GM19452 (cell line): Measurements from ENCODE around the gene LAMTOR4.
"Not testable (repeated sequence)": the region's sequence is repeated elsewhere in the genome, so short reads cannot be mapped to it uniquely, and the experiment has no call there.

Source experiments
- ATAC-seq: cut with Tn5 transposase; IDR thresholded peaks from one replicate; pipeline ENCODE4 v1.9.1; 2021; ENCODE audit not compliant: unreplicated experiment

LAMTOR4 gene

GRCh38 chr7:100122067-100122466 is 26.7 kb upstream of the LAMTOR4 start:
- no peak for ATAC-seq

DNA sequence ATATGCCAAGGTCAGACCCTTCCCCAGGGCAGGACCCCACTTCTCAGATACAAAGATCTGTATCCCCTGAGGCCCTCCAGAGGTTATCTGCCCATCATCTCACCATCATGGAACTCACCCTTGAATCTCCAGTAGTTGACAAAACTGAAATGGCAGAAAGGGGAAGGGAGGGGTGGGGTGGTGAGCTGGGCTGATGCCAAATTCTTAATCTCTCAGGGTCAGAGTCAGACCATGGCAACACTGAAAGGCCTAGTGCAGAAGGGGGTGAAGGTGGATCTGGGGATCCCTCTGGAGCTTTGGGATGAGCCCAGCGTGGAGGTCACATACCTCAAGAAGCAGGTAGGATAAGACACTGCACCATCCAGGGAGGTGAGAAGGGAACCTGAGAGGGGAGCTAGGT is 26.1 kb upstream of the LAMTOR4 start:
- no peak for ATAC-seq

DNA sequence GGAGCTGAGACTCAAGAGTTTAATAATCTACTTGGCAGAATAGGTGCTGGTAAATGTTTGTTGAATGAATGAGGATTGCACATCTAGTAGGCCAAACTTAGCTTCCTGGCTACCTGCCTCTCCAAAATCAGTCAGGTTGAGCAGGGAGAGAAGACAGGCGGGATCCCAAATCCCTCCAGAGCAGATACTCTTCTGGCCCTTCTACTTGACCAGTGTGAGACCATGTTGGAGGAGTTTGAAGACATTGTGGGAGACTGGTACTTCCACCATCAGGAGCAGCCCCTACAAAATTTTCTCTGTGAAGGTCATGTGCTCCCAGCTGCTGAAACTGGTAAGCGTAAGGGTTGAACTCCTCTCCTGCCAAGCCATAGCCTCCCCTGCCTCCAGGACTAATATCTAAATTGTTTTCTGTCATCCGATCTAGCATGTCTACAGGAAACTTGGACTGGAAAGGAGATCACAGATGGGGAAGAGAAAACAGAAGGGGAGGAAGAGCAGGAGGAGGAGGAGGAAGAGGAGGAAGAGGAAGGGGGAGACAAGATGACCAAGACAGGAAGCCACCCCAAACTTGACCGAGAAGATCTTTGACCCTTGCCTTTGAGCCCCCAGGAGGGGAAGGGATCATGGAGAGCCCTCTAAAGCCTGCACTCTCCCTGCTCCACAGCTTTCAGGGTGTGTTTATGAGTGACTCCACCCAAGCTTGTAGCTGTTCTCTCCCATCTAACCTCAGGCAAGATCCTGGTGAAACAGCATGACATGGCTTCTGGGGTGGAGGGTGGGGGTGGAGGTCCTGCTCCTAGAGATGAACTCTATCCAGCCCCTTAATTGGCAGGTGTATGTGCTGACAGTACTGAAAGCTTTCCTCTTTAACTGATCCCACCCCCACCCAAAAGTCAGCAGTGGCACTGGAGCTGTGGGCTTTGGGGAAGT is 24.2 kb upstream of the LAMTOR4 start:
- ATAC-seq = no peak

DNA sequence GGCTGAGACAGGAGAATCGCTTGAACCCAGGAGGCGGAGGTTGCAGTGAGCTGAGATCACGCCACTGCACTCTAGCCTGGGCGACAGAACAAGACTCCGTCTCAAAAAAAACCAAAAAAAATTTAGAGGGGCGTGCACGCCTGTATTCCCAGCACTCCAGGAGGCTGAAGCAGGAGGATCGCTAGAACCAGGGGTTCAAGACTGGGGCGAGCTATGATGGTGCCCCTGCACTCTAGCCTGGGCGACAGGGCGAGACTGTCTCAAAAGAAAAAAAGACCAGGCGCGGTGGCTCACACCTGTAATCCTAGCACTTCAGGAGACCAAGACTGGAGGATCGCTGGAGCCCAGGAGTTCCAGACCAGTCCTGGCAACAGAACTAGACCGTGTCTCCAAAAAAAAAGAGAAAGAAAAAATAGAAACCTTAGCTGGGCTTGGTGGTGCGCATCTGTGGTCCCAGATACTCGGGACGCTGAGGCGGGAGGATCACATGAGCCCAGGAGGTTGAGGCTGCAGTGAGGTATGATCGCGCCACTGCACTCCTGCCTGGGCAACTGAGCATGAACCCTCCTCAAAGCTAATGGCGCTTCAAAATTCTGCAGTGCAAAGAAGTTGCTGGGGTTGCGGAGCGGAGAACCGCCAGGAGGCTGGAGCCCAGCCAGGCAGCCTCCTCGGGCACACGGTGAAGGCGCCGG is 22.3 kb upstream of the LAMTOR4 start:
- ATAC-seq = peak; percentile 26

DNA sequence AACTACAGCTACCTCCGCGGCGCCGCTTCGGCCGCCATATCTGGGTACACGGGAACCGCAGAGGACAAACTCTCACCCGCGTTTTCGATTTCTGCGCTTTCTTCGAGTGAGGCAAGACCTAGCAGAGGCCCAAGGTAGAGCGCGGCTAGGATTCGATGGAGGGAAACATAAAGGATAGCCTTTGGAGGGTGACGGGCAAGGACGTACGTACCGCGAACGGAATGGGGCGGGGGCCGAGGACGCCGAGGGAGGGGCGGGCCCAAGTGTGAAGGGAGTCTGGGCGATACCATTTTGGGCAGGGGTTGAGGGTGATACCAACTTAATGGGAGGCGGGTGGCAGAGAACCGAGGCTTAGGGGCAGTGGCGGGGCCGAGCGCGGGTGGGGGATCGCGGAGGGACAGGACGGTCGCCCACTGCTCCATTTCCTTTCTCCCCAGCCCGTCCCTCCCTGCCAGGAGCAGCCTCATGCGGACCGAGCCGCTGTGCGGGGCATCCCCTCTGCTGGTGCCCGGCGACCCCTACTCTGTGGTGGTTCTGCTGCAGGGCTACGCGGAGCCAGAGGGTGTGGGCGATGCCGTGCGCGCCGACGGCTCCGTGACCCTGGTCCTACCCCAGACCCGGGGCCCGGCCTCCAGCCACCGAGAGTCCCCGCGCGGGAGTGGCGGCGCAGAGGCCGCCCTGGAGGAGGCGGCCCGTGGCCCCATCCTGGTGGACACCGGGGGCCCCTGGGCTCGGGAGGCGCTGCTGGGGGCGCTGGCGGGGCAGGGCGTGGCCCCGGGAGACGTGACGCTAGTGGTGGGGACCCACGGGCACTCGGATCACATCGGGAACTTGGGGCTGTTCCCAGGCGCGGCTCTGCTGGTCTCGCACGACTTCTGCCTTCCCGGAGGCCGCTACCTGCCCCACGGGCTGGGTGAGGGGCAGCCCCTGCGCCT is 21.5 kb upstream of the LAMTOR4 start, which contains the start of gene MBLAC1:
MBLAC1 (plus strand) TSS at position 37 of the 935 bp plus-strand sequence; CDS start at position 466, 429 bp downstream.
- peak; percentile 50 for ATAC-seq

- no peak for ATAC-seq
These were observed 20.7 kb upstream of the LAMTOR4 start for GRCh38 chr7:100127866-100128636.

GRCh38 chr7:100128637-100128963 is 20.1 kb upstream of the LAMTOR4 start:
- no peak for ATAC-seq

DNA sequence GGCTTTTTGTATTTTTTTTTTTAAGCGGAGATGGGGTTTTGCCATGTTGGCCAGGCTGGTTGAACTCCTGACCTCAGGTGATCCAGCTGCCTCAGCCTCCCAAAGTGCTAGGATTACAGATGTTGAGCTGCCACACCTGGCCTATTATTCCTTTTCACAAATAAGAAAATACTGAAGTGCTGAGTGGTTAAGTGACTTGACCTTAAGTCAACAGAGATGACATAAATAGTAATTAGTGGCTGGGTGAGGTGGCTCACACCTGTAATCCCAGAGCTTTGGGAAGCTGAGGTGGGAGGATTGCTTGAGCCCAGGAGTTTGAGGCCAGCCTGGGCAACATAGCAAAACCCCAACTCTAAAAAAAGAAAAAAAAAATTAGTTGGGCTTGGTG is 18.5 kb upstream of the LAMTOR4 start:
- ATAC-seq = not testable (repeated sequence)

DNA sequence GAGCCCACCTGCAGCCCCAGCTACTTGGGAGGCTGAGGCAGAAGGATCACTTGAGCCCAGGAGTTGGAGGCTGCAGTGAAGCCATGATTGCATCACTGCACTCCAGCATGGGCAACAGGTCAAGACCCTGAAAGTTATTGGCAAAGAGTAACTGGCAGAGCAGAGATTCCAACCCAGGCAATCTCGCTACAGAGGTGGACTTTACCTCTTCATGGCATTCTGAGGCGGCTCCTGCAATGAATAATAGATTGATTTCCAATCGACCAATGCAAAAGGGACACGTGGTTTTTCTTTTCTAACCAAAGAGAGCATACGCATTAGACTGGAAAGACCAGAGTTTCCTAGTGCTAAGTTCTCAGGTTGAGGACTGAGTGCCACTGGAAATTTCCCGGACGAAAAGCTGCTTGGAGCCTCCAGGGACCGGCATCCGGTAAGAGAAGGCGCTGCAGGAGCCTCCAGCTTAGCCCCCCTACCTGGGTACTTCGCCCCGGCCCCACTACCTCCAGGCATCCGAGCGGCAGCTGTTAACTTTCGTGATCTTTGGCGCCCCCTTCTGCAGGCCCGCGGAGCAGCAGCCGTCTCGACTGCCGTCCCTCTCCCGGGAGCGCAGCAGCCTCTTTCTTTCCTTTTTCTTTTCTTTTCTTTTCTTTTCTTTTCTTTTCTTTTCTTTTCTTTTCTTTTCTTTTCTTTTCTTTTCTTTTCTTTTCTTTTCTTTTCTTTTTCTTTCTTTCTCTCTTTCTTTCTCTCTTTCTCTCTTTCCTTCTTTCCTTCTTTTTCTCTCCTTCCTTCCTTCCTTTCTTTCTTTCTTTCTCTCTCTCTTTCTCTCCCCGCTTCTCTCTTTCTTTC is 17.9 kb upstream of the LAMTOR4 start:
- no peak for ATAC-seq

- ATAC-seq = no peak
These were observed 16.6 kb upstream of the LAMTOR4 start for GRCh38 chr7:100132126-100132525.

DNA sequence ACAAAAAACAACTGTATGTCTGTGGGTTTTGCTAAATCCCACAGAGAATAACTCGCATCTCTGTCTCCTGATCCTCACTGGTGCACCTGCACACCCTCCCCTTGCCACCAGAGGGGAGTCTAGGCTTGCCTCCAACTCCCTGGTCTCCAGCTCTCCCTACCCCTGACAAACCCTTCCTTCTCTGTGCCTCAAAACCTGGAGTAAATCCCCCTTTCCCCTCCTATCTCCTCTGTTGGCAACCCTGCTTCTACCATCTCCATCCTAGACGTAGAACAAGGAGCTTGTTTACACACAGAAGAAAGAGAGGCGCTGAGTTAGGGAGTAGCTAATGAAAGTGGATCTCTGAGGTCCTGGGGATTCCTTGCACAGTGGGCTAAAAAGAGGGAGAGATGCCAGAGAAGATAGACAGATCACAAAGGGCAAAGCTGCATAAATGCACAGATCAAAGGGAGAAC is 16.0 kb upstream of the LAMTOR4 start:
- ATAC-seq = no peak

DNA sequence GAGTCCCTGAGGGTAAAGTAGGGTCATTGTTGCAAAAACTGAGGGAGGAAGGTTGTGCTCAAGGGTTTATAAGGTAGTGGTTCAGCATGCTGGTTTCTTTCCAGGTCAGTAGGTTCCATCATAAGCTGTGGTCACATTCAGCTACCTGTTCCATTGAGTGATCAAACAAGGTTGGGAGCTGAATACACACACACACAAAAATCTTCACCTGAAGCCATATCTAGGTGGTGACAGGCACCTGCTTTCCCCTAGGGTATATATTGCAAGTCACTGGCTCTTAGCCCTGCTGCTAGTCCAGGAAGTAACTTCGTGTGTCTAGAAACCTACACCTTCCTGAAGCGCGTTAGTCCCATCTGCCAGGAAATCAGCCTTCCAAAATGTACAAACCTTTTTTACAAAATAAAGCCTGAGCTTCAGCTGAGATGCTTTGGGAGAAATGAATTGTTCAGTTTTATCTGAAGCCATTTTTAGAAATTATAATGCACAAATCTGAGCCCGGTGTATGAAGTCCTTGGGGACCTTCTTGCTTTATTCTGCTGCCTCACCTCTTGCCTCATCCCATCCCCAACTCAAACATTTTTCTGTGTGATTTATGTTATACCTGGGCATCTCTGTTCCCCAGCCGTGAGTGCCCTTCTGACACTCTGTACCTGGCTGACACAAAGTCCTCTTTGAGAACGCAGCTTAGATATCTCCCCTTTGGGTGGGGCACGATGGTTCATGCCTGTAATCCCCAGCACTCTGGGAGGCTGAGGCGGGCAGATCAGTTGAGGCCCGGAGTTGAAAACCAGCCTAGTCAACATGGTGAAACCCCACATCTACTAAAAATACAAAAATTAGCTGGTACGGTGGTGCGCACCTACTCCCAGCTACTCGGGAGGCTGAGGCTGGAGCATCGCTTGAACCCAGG is 10.6 kb upstream of the LAMTOR4 start:
- ATAC-seq = no peak

GRCh38 chr7:100141555-100141949 is 7.2 kb upstream of the LAMTOR4 start:
- no peak for ATAC-seq

- ATAC-seq = no peak
These were observed 6.3 kb upstream of the LAMTOR4 start for GRCh38 chr7:100142461-100142860.

DNA sequence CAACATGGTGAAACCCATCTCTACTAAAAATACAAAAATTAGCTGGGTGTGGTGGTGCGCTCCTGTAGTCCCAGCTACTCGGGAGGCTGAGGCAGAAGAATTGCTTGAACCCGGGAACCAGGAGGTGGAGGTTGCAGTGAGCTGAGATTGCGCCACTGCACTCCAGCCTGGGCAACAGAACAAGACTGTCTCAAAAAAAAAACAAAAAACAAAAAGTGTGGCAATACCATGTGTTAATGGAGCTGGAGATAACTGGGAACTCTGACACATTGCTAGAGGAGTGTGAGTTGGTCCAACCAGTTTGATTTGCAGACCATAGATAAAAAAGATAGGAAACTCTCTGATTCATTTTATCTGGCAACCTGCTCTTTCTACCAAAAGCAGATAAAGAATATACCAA is 2.4 kb upstream of the LAMTOR4 start:
- ATAC-seq = not testable (repeated sequence)

GRCh38 chr7:100147278-100147677 is 1.4 kb upstream of the LAMTOR4 start:
- ATAC-seq = no peak

- ATAC-seq = no peak
These were observed 526 bp upstream of the LAMTOR4 start for GRCh38 chr7:100148225-100148558.

- no peak for ATAC-seq
These were observed 3.7 kb downstream of the LAMTOR4 start for GRCh38 chr7:100152404-100152803.
